ENCODE data around the gene PRR36. TPM values are rescaled to one million over a fixed set of nuclear protein-coding genes. Genes with fewer than 3 reads are reported as not detected.

Gene PRR36
- total RNA-seq, 1 experiment from 2014 or later: 21.9 TPM

DNA sequence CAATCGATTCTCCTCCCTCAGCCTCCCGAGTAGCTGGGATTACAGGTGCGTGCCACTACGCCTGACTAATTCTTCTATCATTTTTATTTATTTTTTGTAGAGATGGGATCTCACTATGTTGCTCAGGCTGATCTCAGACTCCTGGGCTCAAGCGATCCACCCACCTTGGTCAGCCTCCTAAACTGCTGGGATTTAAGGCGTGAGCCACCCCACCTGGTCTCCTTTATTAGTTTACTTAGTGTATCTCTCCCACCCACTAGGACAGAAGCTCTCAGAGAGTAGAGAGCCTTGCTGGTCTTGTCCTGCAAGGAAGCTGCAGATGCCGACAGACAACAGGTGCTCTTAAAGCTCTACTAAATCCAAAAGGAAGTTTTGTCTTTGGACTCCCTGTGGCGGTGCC lies 11.6 kb upstream of the PRR36 start (continued):
- TF ChIP-seq, protein P1, sequence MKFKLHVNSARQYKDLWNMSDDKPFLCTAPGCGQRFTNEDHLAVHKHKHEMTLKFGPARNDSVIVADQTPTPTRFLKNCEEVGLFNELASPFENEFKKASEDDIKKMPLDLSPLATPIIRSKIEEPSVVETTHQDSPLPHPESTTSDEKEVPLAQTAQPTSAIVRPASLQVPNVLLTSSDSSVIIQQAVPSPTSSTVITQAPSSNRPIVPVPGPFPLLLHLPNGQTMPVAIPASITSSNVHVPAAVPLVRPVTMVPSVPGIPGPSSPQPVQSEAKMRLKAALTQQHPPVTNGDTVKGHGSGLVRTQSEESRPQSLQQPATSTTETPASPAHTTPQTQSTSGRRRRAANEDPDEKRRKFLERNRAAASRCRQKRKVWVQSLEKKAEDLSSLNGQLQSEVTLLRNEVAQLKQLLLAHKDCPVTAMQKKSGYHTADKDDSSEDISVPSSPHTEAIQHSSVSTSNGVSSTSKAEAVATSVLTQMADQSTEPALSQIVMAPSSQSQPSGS (CRISPR knock-in tag; IDR thresholded peaks at IDR 0.05; ENCODE audit: borderline replicate concordance, low read depth): no peak
- TF ChIP-seq NR2C2 (CRISPR knock-in tag; IDR thresholded peaks at IDR 0.05) (no peak), RORB (CRISPR knock-in tag; IDR thresholded peaks at IDR 0.05) (no peak), ZBTB43 (CRISPR knock-in tag; IDR thresholded peaks at IDR 0.05) (no peak), MAX (CRISPR knock-in tag; IDR thresholded peaks at IDR 0.05) (no peak), ELF4 (CRISPR knock-in tag; IDR thresholded peaks at IDR 0.05; ENCODE audit: low read depth) (no peak), TCF7 (CRISPR knock-in tag; IDR thresholded peaks at IDR 0.05; ENCODE audit: low read depth) (no peak), ERG (CRISPR knock-in tag; IDR thresholded peaks at IDR 0.05) (no peak), CREB1 (CRISPR knock-in tag; IDR thresholded peaks at IDR 0.05) (no peak), E2F1 (CRISPR knock-in tag; IDR thresholded peaks at IDR 0.05) (no peak)
- TF ChIP-seq, protein P2, sequence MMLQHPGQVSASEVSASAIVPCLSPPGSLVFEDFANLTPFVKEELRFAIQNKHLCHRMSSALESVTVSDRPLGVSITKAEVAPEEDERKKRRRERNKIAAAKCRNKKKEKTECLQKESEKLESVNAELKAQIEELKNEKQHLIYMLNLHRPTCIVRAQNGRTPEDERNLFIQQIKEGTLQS (CRISPR knock-in tag; conservative IDR thresholded peaks at IDR 0.05): no peak
- TF ChIP-seq, protein P3, sequence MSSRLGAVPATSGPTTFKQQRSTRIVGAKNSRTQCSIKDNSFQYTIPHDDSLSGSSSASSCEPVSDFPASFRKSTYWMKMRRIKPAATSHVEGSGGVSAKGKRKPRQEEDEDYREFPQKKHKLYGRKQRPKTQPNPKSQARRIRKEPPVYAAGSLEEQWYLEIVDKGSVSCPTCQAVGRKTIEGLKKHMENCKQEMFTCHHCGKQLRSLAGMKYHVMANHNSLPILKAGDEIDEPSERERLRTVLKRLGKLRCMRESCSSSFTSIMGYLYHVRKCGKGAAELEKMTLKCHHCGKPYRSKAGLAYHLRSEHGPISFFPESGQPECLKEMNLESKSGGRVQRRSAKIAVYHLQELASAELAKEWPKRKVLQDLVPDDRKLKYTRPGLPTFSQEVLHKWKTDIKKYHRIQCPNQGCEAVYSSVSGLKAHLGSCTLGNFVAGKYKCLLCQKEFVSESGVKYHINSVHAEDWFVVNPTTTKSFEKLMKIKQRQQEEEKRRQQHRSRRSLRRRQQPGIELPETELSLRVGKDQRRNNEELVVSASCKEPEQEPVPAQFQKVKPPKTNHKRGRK (CRISPR knock-in tag; IDR thresholded peaks at IDR 0.05; ENCODE audit: borderline replicate concordance): no peak
- TF ChIP-seq, protein P4, sequence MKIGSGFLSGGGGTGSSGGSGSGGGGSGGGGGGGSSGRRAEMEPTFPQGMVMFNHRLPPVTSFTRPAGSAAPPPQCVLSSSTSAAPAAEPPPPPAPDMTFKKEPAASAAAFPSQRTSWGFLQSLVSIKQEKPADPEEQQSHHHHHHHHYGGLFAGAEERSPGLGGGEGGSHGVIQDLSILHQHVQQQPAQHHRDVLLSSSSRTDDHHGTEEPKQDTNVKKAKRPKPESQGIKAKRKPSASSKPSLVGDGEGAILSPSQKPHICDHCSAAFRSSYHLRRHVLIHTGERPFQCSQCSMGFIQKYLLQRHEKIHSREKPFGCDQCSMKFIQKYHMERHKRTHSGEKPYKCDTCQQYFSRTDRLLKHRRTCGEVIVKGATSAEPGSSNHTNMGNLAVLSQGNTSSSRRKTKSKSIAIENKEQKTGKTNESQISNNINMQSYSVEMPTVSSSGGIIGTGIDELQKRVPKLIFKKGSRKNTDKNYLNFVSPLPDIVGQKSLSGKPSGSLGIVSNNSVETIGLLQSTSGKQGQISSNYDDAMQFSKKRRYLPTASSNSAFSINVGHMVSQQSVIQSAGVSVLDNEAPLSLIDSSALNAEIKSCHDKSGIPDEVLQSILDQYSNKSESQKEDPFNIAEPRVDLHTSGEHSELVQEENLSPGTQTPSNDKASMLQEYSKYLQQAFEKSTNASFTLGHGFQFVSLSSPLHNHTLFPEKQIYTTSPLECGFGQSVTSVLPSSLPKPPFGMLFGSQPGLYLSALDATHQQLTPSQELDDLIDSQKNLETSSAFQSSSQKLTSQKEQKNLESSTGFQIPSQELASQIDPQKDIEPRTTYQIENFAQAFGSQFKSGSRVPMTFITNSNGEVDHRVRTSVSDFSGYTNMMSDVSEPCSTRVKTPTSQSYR (CRISPR knock-in tag; IDR thresholded peaks at IDR 0.05): no peak

DNA sequence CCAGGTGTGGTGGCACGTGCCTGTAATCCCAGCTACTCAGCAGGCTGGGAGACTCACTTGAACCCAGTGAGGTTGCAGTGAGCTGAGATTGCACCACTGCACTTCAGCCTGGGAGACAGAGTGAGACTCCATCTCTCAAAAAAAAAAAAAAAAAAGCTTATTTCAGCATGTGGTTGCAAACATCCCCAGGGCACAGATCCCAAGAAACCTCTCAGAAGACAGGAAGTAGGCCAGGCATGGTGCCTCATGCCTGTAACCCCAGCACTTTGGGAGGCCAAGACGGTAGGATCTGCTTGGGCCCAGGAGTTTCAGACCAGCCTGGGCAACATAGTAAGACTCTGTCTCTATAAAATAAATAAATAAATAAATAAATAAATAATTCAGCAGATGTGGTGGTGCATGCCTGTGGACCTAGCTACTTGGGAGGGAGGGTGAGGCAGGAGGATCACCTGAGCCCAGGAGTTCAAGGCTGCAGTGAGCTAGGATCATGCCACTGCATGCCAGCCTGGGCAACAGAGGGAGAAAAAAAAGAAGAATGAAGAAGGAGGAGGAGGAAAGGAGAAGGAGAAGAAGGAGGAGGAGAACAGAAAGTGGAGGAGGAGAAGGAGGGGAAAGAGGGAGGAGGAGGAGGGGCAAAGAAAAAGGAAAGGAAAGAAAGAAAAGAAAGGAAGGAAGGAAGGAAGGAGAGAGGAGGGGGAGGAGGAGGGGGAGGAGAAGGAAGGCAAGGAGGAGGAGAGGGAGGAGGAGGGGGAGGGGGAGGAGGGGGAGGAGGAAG lies 9.8 kb upstream of the PRR36 start:
- ATAC-seq (no peak), DNase-seq (ENCODE audit: low spot score) (no peak)
- CTCF ChIA-PET: interaction anchor here (0.6 to 3.9 kb wide), 5 partner anchors 9 to 137 kb away, joined by 3 to 21 read pairs (median 3); partner anchors contain the start of genes MAP2K7 and PRR36
- no peak overlapping the region for H3K4me3 Mint-ChIP-seq
- no peaks in the 10 kb centered on the region for H3K36me3 Mint-ChIP-seq
- H3K27me3 Mint-ChIP-seq (ENCODE audit: low read depth): peaks cover 38% of the 10 kb centered on the region
- TF ChIP-seq, protein P3 (CRISPR knock-in tag; IDR thresholded peaks at IDR 0.05; ENCODE audit: borderline replicate concordance): 0 out of 2 replicates have a peak, but pooled peaks have one; percentile 56
- TF ChIP-seq, protein P5, sequence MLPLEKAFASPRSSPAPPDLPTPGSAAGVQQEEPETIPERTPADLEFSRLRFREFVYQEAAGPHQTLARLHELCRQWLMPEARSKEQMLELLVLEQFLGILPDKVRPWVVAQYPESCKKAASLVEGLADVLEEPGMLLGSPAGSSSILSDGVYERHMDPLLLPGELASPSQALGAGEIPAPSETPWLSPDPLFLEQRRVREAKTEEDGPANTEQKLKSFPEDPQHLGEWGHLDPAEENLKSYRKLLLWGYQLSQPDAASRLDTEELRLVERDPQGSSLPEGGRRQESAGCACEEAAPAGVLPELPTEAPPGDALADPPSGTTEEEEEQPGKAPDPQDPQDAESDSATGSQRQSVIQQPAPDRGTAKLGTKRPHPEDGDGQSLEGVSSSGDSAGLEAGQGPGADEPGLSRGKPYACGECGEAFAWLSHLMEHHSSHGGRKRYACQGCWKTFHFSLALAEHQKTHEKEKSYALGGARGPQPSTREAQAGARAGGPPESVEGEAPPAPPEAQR (CRISPR knock-in tag; IDR thresholded peaks at IDR 0.05): no peak
- POLR2A ChIA-PET: interaction anchor here (0.6 to 1.6 kb wide), 2 partner anchors 20 to 425 kb away, joined by 4 read pairs; partner anchors contain the start of gene MAP2K7
- H3K9me3 Mint-ChIP-seq: peaks cover 6% of the 10 kb centered on the region
- H3K27ac Mint-ChIP-seq: no peak overlapping the region
- peaks cover 3% of the 10 kb centered on the region for H3K4me1 Mint-ChIP-seq
